HEK293T (cell line): Measurements from ENCODE around the gene SFN.

Experiments
- SP1 ChIP-seq: fragments of 450-650 bp; IDR thresholded peaks from 2 replicates; pipeline ENCODE4 v1.6.1; 2017
- SUZ12 ChIP-seq: fragments of 450-650 bp; IDR thresholded peaks from 2 replicates; pipeline ENCODE4 v1.6.1; 2016; ENCODE audit warnings: mild to moderate bottlenecking

GRCh38 chr1:26839339-26839722, 23.6 kb upstream of the SFN start:
- TF ChIP-seq SUZ12 = no peak
- TF ChIP-seq SP1 = no peak
